Kidney (tissue), 14 donors: ENCODE results near the gene TPST2. TPM values are rescaled to one million over a fixed set of nuclear protein-coding genes. Genes with fewer than 3 reads are reported as not detected.

ENCODE experiments used
- DNase-seq, 5 donors: peaks; one replicate each; pipeline ENCODE4 v3.0.0-alpha.2; 2013 to 2020
- FAIRE-seq: peaks from 2 replicates; lab custom pipeline; 2012; peaks lifted over from hg19 to GRCh38; lab: Jason Lieb, UNC
- H3K27ac ChIP-seq, 2 donors: one replicate each; pipeline ENCODE4 v1.7.0; 2013; ENCODE audit warnings: low read depth in 2 of 2, low read length in 2 of 2, inconsistent platforms in 1 of 2
- H3K27me3 ChIP-seq: one replicate; pipeline ENCODE4 v1.7.1; 2013; ENCODE audit warnings: low read length, inconsistent platforms; ENCODE audit not compliant: control insufficient read depth, insufficient read depth
- H3K36me3 ChIP-seq, 3 donors: one replicate each; pipeline versions ENCODE4 v1.7.0 to v1.7.1; 2013; ENCODE audit warnings: low read length in 3 of 3, control low read depth in 1 of 3, inconsistent platforms in 1 of 3; ENCODE audit not compliant: insufficient read depth in 3 of 3, control insufficient read depth in 2 of 3
- H3K4me1 ChIP-seq, 3 donors: one replicate each; pipeline versions ENCODE4 v1.7.0 to v1.7.1; 2013; ENCODE audit warnings: low read length in 3 of 3, inconsistent platforms in 1 of 3, low read depth in 1 of 3; ENCODE audit not compliant: control insufficient read depth in 2 of 3, insufficient read depth in 2 of 3
- H3K4me3 ChIP-seq, 3 donors: one replicate each; pipeline versions ENCODE4 v1.7.0 to v1.8.1; 2013; ENCODE audit warnings: low read length in 3 of 3, control low read depth in 1 of 3, inconsistent platforms in 1 of 3
- H3K9ac ChIP-seq, 3 donors: one replicate each; pipeline versions ENCODE4 v1.7.0 to v1.7.1; 2013; ENCODE audit warnings: low read length in 3 of 3, control low read depth in 1 of 3, inconsistent platforms in 1 of 3
- H3K9me3 ChIP-seq, 3 donors: one replicate each; pipeline versions ENCODE4 v1.7.0 to v1.7.1; 2013; ENCODE audit warnings: low read length in 3 of 3, control low read depth in 1 of 3, inconsistent platforms in 1 of 3; ENCODE audit not compliant: control insufficient read depth in 2 of 3, insufficient read depth in 1 of 3
- intact Hi-C: fragments of 100-400 bp; cut with DNase I; formaldehyde crosslinking; loops from one replicate; pipeline ENCODE4 v1.11.1; 2022
- polyA plus RNA-seq: library from polyadenylated mRNA; stranded (reverse); fragments of 350-450 nt; fragmentation: Illumina TruSeq; extraction: RNeasy Lipid Tissue Mini Kit (QIAGEN cat#74804); gene quantifications from one replicate; pipeline ENCODE4 v1.2.3, GENCODE V29; 2014; ENCODE audit warnings: low read depth, low replicate concordance; ENCODE audit not compliant: insufficient read depth
- total RNA-seq: library from RNA; stranded (reverse); fragmentation: NEBNext Ultra II Directional; extraction: Animal tissue kit (Norgen Biotek cat#: 25700); gene quantifications from one replicate; pipeline ENCODE4 v1.2.1, GENCODE V29; 2021
- TF ChIP-seq, protein P1 (sequence below): IDR thresholded peaks from 3 replicates; pipeline ENCODE4 v1.5.1; 2012; ENCODE audit warnings: mild to moderate bottlenecking, moderate library complexity, borderline replicate concordance; ENCODE audit not compliant: insufficient read depth; ENCODE audit errors: extremely low read depth
- donor health status: control.
- donor health status: control.
- donor health status: control.
- donor health status: control.
- donor health status: control.
- donor health status: DM: yes; HTN: yes; CAD: no.
- donor health status: Normal renal cell carcinoma (clear cell type).

The TPST2 gene
- total and polyA plus RNA-seq, 2 donors from 2014 or later: 40.3 to 48.7 TPM

DNA sequence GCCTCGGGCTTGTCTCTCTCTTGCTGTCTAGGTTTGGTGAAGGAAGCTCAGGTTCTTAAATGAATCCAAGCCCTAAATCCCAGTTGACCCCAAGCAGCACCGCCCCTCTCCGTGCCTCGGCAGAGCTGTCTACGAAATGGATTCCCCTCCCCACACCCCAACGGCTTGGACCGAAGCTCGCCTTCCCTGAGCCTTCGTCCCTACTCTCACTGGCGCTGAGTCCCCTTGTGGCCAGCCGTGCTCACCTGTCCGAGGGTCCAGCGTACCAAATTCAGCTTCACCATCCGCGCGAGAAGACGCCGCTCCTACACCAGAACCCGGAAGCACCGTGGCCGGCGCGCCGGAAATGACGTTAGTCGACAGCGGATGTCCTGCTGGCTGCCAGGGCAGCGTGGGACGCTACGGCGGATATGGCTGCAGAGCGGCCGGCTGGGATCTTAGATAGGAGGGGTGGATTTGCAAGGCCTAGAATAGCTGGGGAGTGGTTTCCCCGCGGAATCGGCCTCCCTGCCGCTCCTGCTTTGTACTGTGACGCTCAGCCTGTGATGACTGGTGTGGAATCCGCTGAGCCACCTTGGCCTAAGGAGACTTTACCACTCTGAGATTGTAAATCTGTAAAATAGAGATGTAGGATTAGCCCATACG, 77.7 kb downstream of the TPST2 start, which contains the start of gene TFIP11:
Gene TFIP11 (minus strand): TSS at position 325 of the 645 bp plus-strand sequence. CDS start 2,201 bp downstream, outside the sequence.
- peak; percentile 95 to 98 (median 96) for DNase-seq
- H3K27me3 ChIP-seq: no peaks in the 10 kb centered on the region
- H3K36me3 ChIP-seq: peaks cover 5 to 10% (median 9%) of the 10 kb centered on the region in 3 donors
- no peaks in the 10 kb centered on the region for H3K9me3 ChIP-seq
- peaks cover 3 to 15% (median 12%) of the 10 kb centered on the region in 3 donors for H3K4me1 ChIP-seq
- H3K27ac ChIP-seq: peak within 1 kb of the TSS in 1 of 2 donors; percentile 66
- peak within 1 kb of the TSS; percentile 93 to 98 (median 98) for H3K4me3 ChIP-seq
- intact Hi-C loops: no loop called here
- FAIRE-seq: no peak
- H3K9ac ChIP-seq: peak within 1 kb of the TSS; percentile 74 to 84 (median 80)
- TF ChIP-seq, protein P1, sequence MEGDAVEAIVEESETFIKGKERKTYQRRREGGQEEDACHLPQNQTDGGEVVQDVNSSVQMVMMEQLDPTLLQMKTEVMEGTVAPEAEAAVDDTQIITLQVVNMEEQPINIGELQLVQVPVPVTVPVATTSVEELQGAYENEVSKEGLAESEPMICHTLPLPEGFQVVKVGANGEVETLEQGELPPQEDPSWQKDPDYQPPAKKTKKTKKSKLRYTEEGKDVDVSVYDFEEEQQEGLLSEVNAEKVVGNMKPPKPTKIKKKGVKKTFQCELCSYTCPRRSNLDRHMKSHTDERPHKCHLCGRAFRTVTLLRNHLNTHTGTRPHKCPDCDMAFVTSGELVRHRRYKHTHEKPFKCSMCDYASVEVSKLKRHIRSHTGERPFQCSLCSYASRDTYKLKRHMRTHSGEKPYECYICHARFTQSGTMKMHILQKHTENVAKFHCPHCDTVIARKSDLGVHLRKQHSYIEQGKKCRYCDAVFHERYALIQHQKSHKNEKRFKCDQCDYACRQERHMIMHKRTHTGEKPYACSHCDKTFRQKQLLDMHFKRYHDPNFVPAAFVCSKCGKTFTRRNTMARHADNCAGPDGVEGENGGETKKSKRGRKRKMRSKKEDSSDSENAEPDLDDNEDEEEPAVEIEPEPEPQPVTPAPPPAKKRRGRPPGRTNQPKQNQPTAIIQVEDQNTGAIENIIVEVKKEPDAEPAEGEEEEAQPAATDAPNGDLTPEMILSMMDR: no peak

DNA sequence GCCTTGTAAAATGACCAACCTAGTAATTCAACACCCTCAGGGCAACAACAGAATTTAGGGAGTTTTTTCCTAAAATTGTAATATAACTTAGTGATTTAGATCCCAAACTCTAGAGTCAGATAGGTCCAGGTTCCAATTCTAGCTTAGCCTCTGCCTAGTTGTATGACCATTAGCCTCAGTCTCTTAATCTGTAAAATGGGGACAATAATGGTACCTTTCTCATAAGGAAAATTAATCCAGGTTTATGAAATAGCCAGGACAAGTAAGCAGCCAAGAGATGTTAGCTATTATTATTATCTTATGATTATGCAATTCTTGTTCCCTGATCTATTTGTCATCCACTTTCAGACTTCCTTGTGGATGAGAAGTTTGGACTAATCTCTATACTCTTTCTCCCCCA, 81.8 kb downstream of the TPST2 start:
- no peaks in the 10 kb centered on the region for H3K9me3 ChIP-seq
- intact Hi-C loops: no loop called here
- H3K36me3 ChIP-seq: peaks cover 9 to 45% (median 27%) of the 10 kb centered on the region in 3 donors
- H3K27ac ChIP-seq: no peak overlapping the region
- no peak overlapping the region for H3K4me3 ChIP-seq
- H3K27me3 ChIP-seq: no peaks in the 10 kb centered on the region
- FAIRE-seq (no peak), DNase-seq (no peak)
- H3K9ac ChIP-seq: no peak overlapping the region
- TF ChIP-seq, protein P1: no peak
- H3K4me1 ChIP-seq: peaks cover 3 to 12% (median 5%) of the 10 kb centered on the region in 3 donors

DNA sequence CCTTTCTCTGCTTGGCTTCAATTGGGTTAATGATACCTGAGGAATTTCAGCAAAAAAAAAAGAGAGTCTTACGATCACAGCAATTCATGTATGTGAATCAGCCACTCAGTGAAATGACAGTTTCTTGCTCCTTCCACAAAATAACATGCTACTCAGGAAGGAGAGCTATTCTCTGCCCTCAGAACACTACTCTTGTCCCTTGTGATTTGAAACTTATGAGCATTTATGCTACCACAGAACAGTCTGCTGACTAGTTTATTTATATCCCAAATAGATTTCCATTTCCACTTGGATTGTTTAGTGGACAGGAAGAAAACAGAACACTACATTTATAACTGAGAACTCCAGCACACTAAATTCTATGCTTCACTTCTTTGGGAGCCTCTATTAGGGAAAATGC, 86.2 kb downstream of the TPST2 start:
- Histone ChIP-seq H3K27ac (peak overlapping the region in 1 of 2 donors; percentile 1), H3K9me3 (no peaks in the 10 kb centered on the region), H3K36me3 (peaks cover 19 to 82% (median 39%) of the 10 kb centered on the region in 3 donors), H3K27me3 (no peaks in the 10 kb centered on the region), H3K9ac (no peak overlapping the region), H3K4me3 (no peak overlapping the region), H3K4me1 (peaks cover 0 to 4% (median 0%) of the 10 kb centered on the region in 3 donors)
- FAIRE-seq (no peak), DNase-seq (no peak)
- intact Hi-C loops: no loop called here
- TF ChIP-seq, protein P1: no peak
